Naive thymus-derived CD4-positive, alpha-beta T cell (primary cell): ENCODE data around the gene RBL1. TPM values are rescaled to one million over a fixed set of nuclear protein-coding genes. Genes with fewer than 3 reads are reported as not detected.
"Not testable (repeated sequence)": the region's sequence is repeated elsewhere in the genome, so short reads cannot be mapped to it uniquely, and the experiment has no call there.

Source experiments
- ATAC-seq: fragments of 150-1000 bp; cut with Tn5 transposase; 2 replicates; pipeline ENCODE4 v1.10.0; 2021; ENCODE audit warnings: mild to moderate bottlenecking, moderate library complexity
- CTCF ChIA-PET: fragments of 350-600 bp; sonication (Branson Sonifier 250); formaldehyde crosslinking; loops from one replicate; lab custom pipeline; 2021; ENCODE audit warnings: antibody characterized with exemption; lab: Charles Lee
- POLR2A ChIA-PET: fragments of 350-600 bp; sonication (Branson Sonifier 250); formaldehyde crosslinking; loops from one replicate; lab custom pipeline; 2021; ENCODE audit warnings: antibody characterized with exemption, inconsistent platforms; lab: Charles Lee
- DNase-seq, 9 donors: peaks; one replicate each; pipeline versions ENCODE4 v3.0.0 to v3.0.0-alpha.2; 2020 to 2022; ENCODE audit warnings: mixed read lengths in 1 of 9
- H3K27ac ChIP-seq: one replicate; pipeline ENCODE4 v1.7.0; 2013; ENCODE audit warnings: mild to moderate bottlenecking, low read depth, low read length, moderate library complexity
- H3K27me3 ChIP-seq, 2 donors: one replicate each; pipeline ENCODE4 v1.7.0; 2013; ENCODE audit warnings: low read length in 2 of 2, mild to moderate bottlenecking in 2 of 2, moderate library complexity in 2 of 2; ENCODE audit not compliant: control insufficient read depth in 2 of 2, insufficient read depth in 2 of 2
- H3K36me3 ChIP-seq, 3 experiments: 1 replicate in 2 of 3; 2 replicates in 1 of 3; pipeline ENCODE4 v1.7.0; 2013; ENCODE audit warnings: low read length in 3 of 3, mild to moderate bottlenecking in 3 of 3, moderate library complexity in 1 of 3; ENCODE audit not compliant: insufficient read depth in 3 of 3, control insufficient read depth in 2 of 3
- H3K4me1 ChIP-seq, 2 donors: one replicate each; pipeline ENCODE4 v1.7.0; 2013; ENCODE audit warnings: low read length in 2 of 2, mild to moderate bottlenecking in 2 of 2, moderate library complexity in 1 of 2; ENCODE audit not compliant: control insufficient read depth in 2 of 2, insufficient read depth in 2 of 2
- H3K4me3 ChIP-seq: 2 replicates; pipeline ENCODE4 v1.7.0; 2013; ENCODE audit warnings: mild to moderate bottlenecking, low read length
- H3K9me3 ChIP-seq, 3 experiments: 1 replicate in 2 of 3; 2 replicates in 1 of 3; pipeline ENCODE4 v1.7.0; 2013; ENCODE audit warnings: low read length in 3 of 3; ENCODE audit not compliant: control insufficient read depth in 2 of 3
- H3K27ac Mint-ChIP-seq, 9 donors: one replicate each; pipeline ENCODE4 v1.8.0; 2020 to 2022; ENCODE audit warnings: mixed read lengths in 9 of 9, mild to moderate bottlenecking in 8 of 9, moderate library complexity in 5 of 9, inconsistent platforms in 2 of 9
- H3K27me3 Mint-ChIP-seq, 5 donors: one replicate each; pipeline ENCODE4 v1.8.0; 2021 to 2022; ENCODE audit warnings: mixed read lengths in 5 of 5, mild to moderate bottlenecking in 1 of 5
- H3K36me3 Mint-ChIP-seq, 5 donors: one replicate each; pipeline ENCODE4 v1.8.0; 2020 to 2022; ENCODE audit warnings: mixed read lengths in 5 of 5, mild to moderate bottlenecking in 3 of 5, inconsistent platforms in 1 of 5
- H3K4me1 Mint-ChIP-seq, 7 donors: one replicate each; pipeline ENCODE4 v1.8.0; 2020 to 2022; ENCODE audit warnings: mixed read lengths in 7 of 7, mild to moderate bottlenecking in 3 of 7, inconsistent platforms in 1 of 7
- H3K4me3 Mint-ChIP-seq, 10 donors: one replicate each; pipeline ENCODE4 v1.8.0; 2020 to 2022; ENCODE audit warnings: mild to moderate bottlenecking in 10 of 10, mixed read lengths in 10 of 10, moderate library complexity in 6 of 10, inconsistent platforms in 2 of 10
- H3K9me3 Mint-ChIP-seq, 11 donors: one replicate each; pipeline ENCODE4 v1.8.0; 2020 to 2022; ENCODE audit warnings: mixed read lengths in 11 of 11, mild to moderate bottlenecking in 4 of 11, inconsistent platforms in 1 of 11, moderate library complexity in 1 of 11
- intact Hi-C, 2 donors: fragments of 100-400 bp; cut with micrococcal nuclease; formaldehyde crosslinking; loops; one replicate each; pipeline ENCODE4 v1.15.1; 2023
- polyA plus RNA-seq, 2 donors: library from polyadenylated mRNA; unstranded; fragments of 300-500 nt; fragmentation: Illumina TruSeq; gene quantifications; one replicate each; pipeline ENCODE4 v1.2.3, GENCODE V29; 2021
- total RNA-seq, 6 experiments: library from RNA in 5 of 6; stranded (reverse) in 5 of 6; gene quantifications; 1 replicate in 5 of 6; 2 replicates in 1 of 6; pipeline ENCODE4 v1.2.3 and lab custom pipeline; 2021 to 2026

Gene RBL1
- total and polyA plus RNA-seq, 7 experiments from 2014 or later: 10.0 to 51.2 (median 28.3) TPM

GRCh38 chr20:37005062-37005942 lies 90.5 kb downstream of the RBL1 start:
- H3K9me3 ChIP-seq, H3K27ac ChIP-seq, H3K4me1 ChIP-seq, H3K9me3 Mint-ChIP-seq, DNase-seq, H3K27me3 Mint-ChIP-seq, H3K27me3 ChIP-seq, H3K4me3 Mint-ChIP-seq, H3K4me3 ChIP-seq: not testable (repeated sequence)
- ATAC-seq: peak; percentile 81
- ChIA-PET CTCF (interaction anchor here (0.8 to 8.4 kb wide), 5 partner anchors 10 to 86 kb away, joined by 3 to 113 read pairs (median 4); no protein-coding TSS in a partner anchor), POLR2A (interaction anchor here (0.6 to 1.8 kb wide), 5 partner anchors 10 to 74 kb away, joined by 3 to 7 read pairs (median 4); no protein-coding TSS in a partner anchor)
- Mint-ChIP-seq H3K36me3 (peaks cover 5 to 17% (median 12%) of the 10 kb centered on the region in 5 donors), H3K27ac (peak overlapping the region in 8 of 9 donors; percentile 59 to 81 (median 70)), H3K4me1 (peaks cover 14 to 34% (median 28%) of the 10 kb centered on the region in 7 donors)
- intact Hi-C loops: loop anchor here (2.0 to 10.0 kb wide), 3 partner anchors 17 to 379 kb away; partner anchors contain the start of genes MROH8 (in 1 of the 2) and RPN2 (in 1 of the 2)
- peaks cover 4 to 10% (median 7%) of the 10 kb centered on the region in 3 experiments for H3K36me3 ChIP-seq

DNA sequence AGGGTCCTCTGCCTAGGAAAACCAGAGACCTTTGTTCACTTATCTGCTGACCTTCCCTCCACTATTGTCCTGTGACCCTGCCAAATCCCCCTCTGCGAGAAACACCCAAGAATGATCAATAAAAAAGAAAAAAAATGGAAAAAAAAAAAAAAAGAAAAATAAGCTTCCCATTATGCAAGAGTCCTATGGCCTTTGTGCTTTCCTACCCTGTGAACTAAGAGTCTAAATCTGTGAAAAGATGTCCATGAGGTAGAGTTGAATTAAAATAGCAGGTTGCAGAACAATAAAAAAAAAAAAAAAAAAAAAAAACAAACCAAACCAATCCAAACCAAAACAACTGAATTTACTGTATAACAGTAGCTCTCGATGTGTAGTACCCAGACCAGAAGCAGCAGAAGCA lies 94.2 kb downstream of the RBL1 start:
- not testable (repeated sequence) for H3K4me1 ChIP-seq, H3K27me3 ChIP-seq, DNase-seq, H3K4me3 ChIP-seq, H3K4me3 Mint-ChIP-seq, H3K9me3 Mint-ChIP-seq, ATAC-seq, H3K9me3 ChIP-seq, H3K27me3 Mint-ChIP-seq, H3K27ac ChIP-seq
- peaks cover 15 to 31% (median 27%) of the 10 kb centered on the region in 7 donors for H3K4me1 Mint-ChIP-seq
- peaks cover 4 to 10% (median 7%) of the 10 kb centered on the region in 3 experiments for H3K36me3 ChIP-seq
- H3K36me3 Mint-ChIP-seq: peaks cover 5 to 29% (median 23%) of the 10 kb centered on the region in 5 donors
- intact Hi-C loops: loop anchor here in 1 of 2 donors (10.0 kb wide), 1 partner anchor 383 kb away; no protein-coding TSS in a partner anchor
- CTCF ChIA-PET: interaction anchor here (0.6 kb wide), 1 partner anchor 87 kb away, joined by 4 read pairs; no protein-coding TSS in a partner anchor
- peak overlapping the region in 3 of 9 donors; percentile 28 to 81 (median 55) for H3K27ac Mint-ChIP-seq
- POLR2A ChIA-PET: interaction anchor here (0.6 to 1.0 kb wide), 3 partner anchors 14 to 177 kb away, joined by 3 to 5 read pairs (median 3); partner anchors contain the start of gene RPN2

DNA sequence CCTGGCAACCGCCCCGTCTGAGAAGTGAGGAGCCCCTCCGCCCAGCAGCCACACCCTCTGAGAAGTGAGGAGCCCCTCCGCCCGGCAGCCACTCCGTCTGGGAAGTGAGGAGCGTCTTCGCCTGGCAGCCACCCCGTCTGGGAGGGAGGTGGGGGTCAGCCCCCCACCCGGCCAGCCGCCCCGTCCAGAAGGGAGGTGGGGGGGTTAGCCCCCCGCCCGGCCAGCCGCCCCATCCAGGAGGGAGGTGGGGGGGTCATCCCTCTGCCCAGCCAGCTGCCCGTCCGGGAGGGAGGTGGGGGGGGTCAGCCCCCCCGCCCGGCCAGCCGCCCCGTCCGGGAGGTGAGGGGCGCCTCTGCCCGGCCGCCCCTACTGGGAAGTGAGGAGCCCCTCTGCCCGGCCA lies 95.6 kb downstream of the RBL1 start:
- CTCF ChIA-PET, DNase-seq, H3K27ac Mint-ChIP-seq, H3K9me3 Mint-ChIP-seq, H3K27me3 ChIP-seq, H3K4me3 Mint-ChIP-seq, H3K27ac ChIP-seq, H3K27me3 Mint-ChIP-seq, ATAC-seq, H3K4me1 ChIP-seq, H3K9me3 ChIP-seq, POLR2A ChIA-PET, H3K4me3 ChIP-seq: not testable (repeated sequence)
- peaks cover 11 to 35% (median 26%) of the 10 kb centered on the region in 7 donors for H3K4me1 Mint-ChIP-seq
- peaks cover 4 to 13% (median 7%) of the 10 kb centered on the region in 3 experiments for H3K36me3 ChIP-seq
- peaks cover 6 to 38% (median 34%) of the 10 kb centered on the region in 5 donors for H3K36me3 Mint-ChIP-seq
- intact Hi-C loops: loop anchor here in 1 of 2 donors (10.0 kb wide), 1 partner anchor 385 kb away; no protein-coding TSS in a partner anchor

DNA sequence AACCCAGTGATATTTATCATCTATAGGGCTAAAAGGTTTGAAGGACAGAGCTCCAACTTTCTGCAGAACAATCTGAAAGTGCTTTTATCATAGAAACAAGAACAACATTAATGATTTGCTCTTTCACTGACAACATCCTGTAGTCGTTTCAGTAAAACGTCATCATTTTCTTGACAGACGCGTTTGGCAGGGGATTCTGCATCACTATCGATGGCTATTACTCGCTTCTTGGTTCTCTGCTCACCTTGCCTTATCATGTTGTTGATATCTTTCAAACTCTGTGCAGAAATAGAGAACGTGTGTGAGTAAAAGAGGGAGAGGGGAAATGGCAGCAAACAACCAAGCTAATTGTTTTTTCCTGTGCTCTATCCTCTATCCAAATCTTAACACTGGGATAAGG lies 97.1 kb downstream of the RBL1 start:
- DNase-seq: peak in 7 of 9 donors; percentile 56 to 84 (median 76)
- Histone ChIP-seq H3K27me3 (no peaks in the 10 kb centered on the region), H3K9me3 (no peaks in the 10 kb centered on the region), H3K4me3 (no peak overlapping the region), H3K36me3 (peaks cover 4 to 23% (median 7%) of the 10 kb centered on the region in 3 experiments), H3K4me1 (no peaks in the 10 kb centered on the region), H3K27ac (peak overlapping the region; percentile 64)
- peaks cover 14 to 52% (median 42%) of the 10 kb centered on the region in 5 donors for H3K36me3 Mint-ChIP-seq
- peaks cover 0 to 6% (median 1%) of the 10 kb centered on the region in 11 donors for H3K9me3 Mint-ChIP-seq
- H3K27ac Mint-ChIP-seq: peak overlapping the region; percentile 80 to 99 (median 93)
- H3K4me1 Mint-ChIP-seq: peaks cover 11 to 41% (median 31%) of the 10 kb centered on the region in 7 donors
- intact Hi-C loops: no loop called here
- CTCF ChIA-PET: interaction anchor here (2.2 kb wide), 1 partner anchor 10 kb away, joined by 9 read pairs; no protein-coding TSS in a partner anchor
- peak overlapping the region in 6 of 10 donors; percentile 1 to 67 (median 37) for H3K4me3 Mint-ChIP-seq
- H3K27me3 Mint-ChIP-seq: no peaks in the 10 kb centered on the region
- peak; percentile 82 for ATAC-seq
- POLR2A ChIA-PET: interaction anchor here (0.6 to 2.9 kb wide), 12 partner anchors 9 to 97 kb away, joined by 3 to 22 read pairs (median 4); partner anchors contain the start of gene RBL1

DNA sequence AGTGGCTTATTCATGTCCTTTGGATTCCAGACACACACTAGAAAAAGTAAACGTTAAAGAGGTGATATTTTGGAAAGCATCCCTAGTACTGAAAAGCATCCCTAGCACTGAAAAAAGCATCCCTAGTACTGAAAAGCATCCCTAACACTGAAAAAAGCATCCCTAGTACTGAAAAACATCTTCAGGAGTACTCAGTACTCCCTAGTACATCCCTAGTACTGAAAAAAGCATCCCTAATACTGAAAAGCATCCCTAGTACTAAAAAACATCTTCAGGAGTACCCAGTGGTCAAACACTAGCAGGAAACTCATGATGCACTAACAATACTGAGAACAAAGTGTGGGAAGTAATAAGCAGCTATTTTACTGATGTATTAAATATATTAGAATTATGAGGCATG lies 98.7 kb downstream of the RBL1 start:
- intact Hi-C loops: no loop called here
- Histone ChIP-seq H3K4me1 (no peaks in the 10 kb centered on the region), H3K4me3 (no peak overlapping the region), H3K27me3 (no peaks in the 10 kb centered on the region), H3K27ac (peak overlapping the region; percentile 64), H3K36me3 (peaks cover 0 to 13% (median 0%) of the 10 kb centered on the region in 3 experiments), H3K9me3 (no peaks in the 10 kb centered on the region)
- H3K27ac Mint-ChIP-seq: peak overlapping the region in 8 of 9 donors; percentile 48 to 98 (median 69)
- ATAC-seq (no peak), DNase-seq (no peak)
- H3K27me3 Mint-ChIP-seq: no peaks in the 10 kb centered on the region
- peaks cover 6 to 37% (median 31%) of the 10 kb centered on the region in 7 donors for H3K4me1 Mint-ChIP-seq
- peaks cover 14 to 53% (median 43%) of the 10 kb centered on the region in 5 donors for H3K36me3 Mint-ChIP-seq
- H3K4me3 Mint-ChIP-seq: no peak overlapping the region
- ChIA-PET CTCF (interaction anchor here (0.7 to 2.2 kb wide), 2 partner anchors 12 to 80 kb away, joined by 4 to 9 read pairs; no protein-coding TSS in a partner anchor), POLR2A (interaction anchor here (0.6 to 2.9 kb wide), 7 partner anchors 8 to 90 kb away, joined by 3 to 22 read pairs (median 4); no protein-coding TSS in a partner anchor)
- peaks cover 5 to 16% (median 7%) of the 10 kb centered on the region in 11 donors for H3K9me3 Mint-ChIP-seq

GRCh38 chr20:36994221-36994620 lies 101.6 kb downstream of the RBL1 start:
- H3K4me1 Mint-ChIP-seq: peaks cover 22 to 63% (median 54%) of the 10 kb centered on the region in 7 donors
- DNase-seq, intact Hi-C loops, H3K27me3 ChIP-seq, H3K9me3 ChIP-seq, H3K4me3 Mint-ChIP-seq, ATAC-seq, H3K4me3 ChIP-seq, H3K27ac ChIP-seq, H3K27me3 Mint-ChIP-seq: not testable (repeated sequence)
- Histone ChIP-seq H3K36me3 (peaks cover 0 to 13% (median 0%) of the 10 kb centered on the region in 3 experiments), H3K4me1 (peaks cover 0 to 11% of the 10 kb centered on the region in 2 donors)
- POLR2A ChIA-PET: interaction anchor here (0.8 to 0.9 kb wide), 3 partner anchors 8 to 22 kb away, joined by 3 to 4 read pairs (median 3); no protein-coding TSS in a partner anchor
- H3K36me3 Mint-ChIP-seq: peaks cover 15 to 61% (median 43%) of the 10 kb centered on the region in 5 donors
- peaks cover 5 to 19% (median 7%) of the 10 kb centered on the region in 11 donors for H3K9me3 Mint-ChIP-seq
- peak overlapping the region in 5 of 9 donors; percentile 41 to 93 (median 86) for H3K27ac Mint-ChIP-seq
- CTCF ChIA-PET: interaction anchor here (0.6 to 1.1 kb wide), 2 partner anchors 15 to 87 kb away, joined by 3 read pairs; no protein-coding TSS in a partner anchor
